ENCODE results near the gene CABP4.
A peak's percentile ranks its signal among the peaks of the same experiment; 100 is the strongest.
"Not testable (repeated sequence)": the region's sequence is repeated elsewhere in the genome, so short reads cannot be mapped to it uniquely, and the experiment has no call there.

Gene CABP4

GRCh38 chr11:67482275-67482826 is 27.2 kb downstream of the CABP4 start:
- DNase-seq (ENCODE audit: low read depth), result no peak

GRCh38 chr11:67482827-67483798 is 28.0 kb downstream of the CABP4 start, which contains the start of gene AIP:
Gene AIP, plus strand, starts transcription at chr11:67483026. Its CDS starts 133 bp downstream, at chr11:67483159.
- peak; percentile 93 for DNase-seq (ENCODE audit: low read depth)

- no peak for DNase-seq (ENCODE audit: low read depth)
Measured at GRCh38 chr11:67483831-67484665, 28.9 kb downstream of the CABP4 start.

- DNase-seq (ENCODE audit: low read depth), result peak; percentile 54
Measured at GRCh38 chr11:67484847-67485311, 29.7 kb downstream of the CABP4 start.

- not testable (repeated sequence) for DNase-seq (ENCODE audit: low read depth)
Measured at GRCh38 chr11:67485873-67486361, 30.8 kb downstream of the CABP4 start.

GRCh38 chr11:67486481-67487195 is 31.5 kb downstream of the CABP4 start:
- peak; percentile 50 for DNase-seq (ENCODE audit: low read depth)

GRCh38 chr11:67489203-67489884 is 34.2 kb downstream of the CABP4 start:
- no peak for DNase-seq (ENCODE audit: low read depth)

- DNase-seq (ENCODE audit: low read depth), result no peak
Measured at GRCh38 chr11:67489885-67490726, 35.0 kb downstream of the CABP4 start.

- no peak for DNase-seq (ENCODE audit: low read depth)
Measured at GRCh38 chr11:67490727-67491065, 35.5 kb downstream of the CABP4 start.

GRCh38 chr11:67491276-67492068 is 36.3 kb downstream of the CABP4 start:
- DNase-seq (ENCODE audit: low read depth), result no peak

GRCh38 chr11:67492069-67492727 is 37.0 kb downstream of the CABP4 start:
- DNase-seq (ENCODE audit: low read depth), result no peak

- no peak for DNase-seq (ENCODE audit: low read depth)
Measured at GRCh38 chr11:67492801-67493547, 37.8 kb downstream of the CABP4 start.

GRCh38 chr11:67493548-67494370 is 38.6 kb downstream of the CABP4 start:
- DNase-seq (ENCODE audit: low read depth), result no peak

GRCh38 chr11:67494371-67495233 is 39.4 kb downstream of the CABP4 start:
- DNase-seq (ENCODE audit: low read depth), result no peak

GRCh38 chr11:67495234-67496005 is 40.3 kb downstream of the CABP4 start:
- DNase-seq (ENCODE audit: low read depth), result no peak

Data from activated T-helper 9 cell treated with anti-CD3 and anti-CD28 coated beads, Interleukin-2, amount 50 U/mL, for 16 hours (primary cell).